Sciatic nerve (tissue), 2 donors: ENCODE data around the gene OSBPL2. TPM values are rescaled to one million over a fixed set of nuclear protein-coding genes. Genes with fewer than 3 reads are reported as not detected.

Experiments
- ATAC-seq: fragments of 200-7000 bp; cut with Tn5 transposase; one replicate; pipeline ENCODE4 v1.9.1; 2020; ENCODE audit warnings: mild to moderate bottlenecking, moderate library complexity
- DNase-seq: peaks from one replicate; pipeline ENCODE4 v3.0.0-alpha.2; 2020; ENCODE audit warnings: low spot score
- intact Hi-C: fragments of 100-400 bp; cut with DNase I; formaldehyde crosslinking; loops from one replicate; pipeline ENCODE4 v1.14.2; 2022
- total RNA-seq: library from RNA; stranded (reverse); fragmentation: NEBNext Ultra II Directional; extraction: Animal tissue kit (Norgen Biotek cat#: 25700); gene quantifications from one replicate; pipeline ENCODE4 v1.2.1, GENCODE V29; 2021
- donor health status: DM: no; HTN: no; CAD: no.
- donor health status: DM: no; HTN: no; CAD: no.

Gene OSBPL2
- total RNA-seq, 1 donor from 2014 or later = 53.3 TPM

- no peak for ATAC-seq
- DNase-seq = no peak
- intact Hi-C loops = no loop called here
Observed at GRCh38 chr20:62327726-62328495, 89.6 kb downstream of the OSBPL2 start.

GRCh38 chr20:62328684-62329388 is 90.5 kb downstream of the OSBPL2 start:
- intact Hi-C loops = no loop called here
- DNase-seq = no peak
- ATAC-seq = no peak

- intact Hi-C loops = no loop called here
- no peak for ATAC-seq
Observed at GRCh38 chr20:62329389-62330377, 91.4 kb downstream of the OSBPL2 start.

GRCh38 chr20:62330576-62331317 is 92.4 kb downstream of the OSBPL2 start:
- DNase-seq (no peak), ATAC-seq (no peak)
- intact Hi-C loops = no loop called here

More at GRCh38 chr20:62329389-62330377, 91.4 kb downstream of the OSBPL2 start:
- no peak for DNase-seq

- intact Hi-C loops = no loop called here
- DNase-seq (no peak), ATAC-seq (no peak)
Observed at GRCh38 chr20:62331347-62331746, 93.0 kb downstream of the OSBPL2 start.

GRCh38 chr20:62332421-62332820 is 94.1 kb downstream of the OSBPL2 start:
- intact Hi-C loops = no loop called here
- no peak for DNase-seq
- no peak for ATAC-seq

- DNase-seq (no peak), ATAC-seq (no peak)
- intact Hi-C loops = no loop called here
Observed at GRCh38 chr20:62332989-62333819, 94.9 kb downstream of the OSBPL2 start.

- ATAC-seq (no peak), DNase-seq (no peak)
- intact Hi-C loops = no loop called here
Observed at GRCh38 chr20:62333820-62334595, 95.7 kb downstream of the OSBPL2 start.

- intact Hi-C loops = no loop called here
- ATAC-seq (no peak), DNase-seq (no peak)
Observed at GRCh38 chr20:62334881-62335280, 96.6 kb downstream of the OSBPL2 start.

GRCh38 chr20:62335532-62335931 is 97.2 kb downstream of the OSBPL2 start:
- intact Hi-C loops = no loop called here

GRCh38 chr20:62336329-62336728 is 98.0 kb downstream of the OSBPL2 start:
- no peak for DNase-seq
- no peak for ATAC-seq
- intact Hi-C loops = no loop called here

More at GRCh38 chr20:62335532-62335931, 97.2 kb downstream of the OSBPL2 start:
- DNase-seq = no peak
- ATAC-seq = no peak

- DNase-seq = no peak
- ATAC-seq = no peak
- intact Hi-C loops = no loop called here
Observed at GRCh38 chr20:62336775-62337557, 98.6 kb downstream of the OSBPL2 start.

- intact Hi-C loops = no loop called here
- peak; percentile 16 for ATAC-seq
- DNase-seq = no peak
Observed at GRCh38 chr20:62337558-62338293, 99.4 kb downstream of the OSBPL2 start.

- intact Hi-C loops = no loop called here
- ATAC-seq (no peak), DNase-seq (no peak)
Observed at GRCh38 chr20:62338294-62338620, 99.9 kb downstream of the OSBPL2 start.

- intact Hi-C loops = no loop called here
- ATAC-seq = no peak
- DNase-seq = no peak
Observed at GRCh38 chr20:62339647-62340062, 101.3 kb downstream of the OSBPL2 start.

GRCh38 chr20:62342910-62343309 is 104.6 kb downstream of the OSBPL2 start:
- no peak for DNase-seq
- intact Hi-C loops = no loop called here
- no peak for ATAC-seq
